ENCODE data around the gene CCNY.

GRCh38 chr10:35497909-35498308 is 161.6 kb downstream of the CCNY start:
- TF ChIP-seq, protein P1, sequence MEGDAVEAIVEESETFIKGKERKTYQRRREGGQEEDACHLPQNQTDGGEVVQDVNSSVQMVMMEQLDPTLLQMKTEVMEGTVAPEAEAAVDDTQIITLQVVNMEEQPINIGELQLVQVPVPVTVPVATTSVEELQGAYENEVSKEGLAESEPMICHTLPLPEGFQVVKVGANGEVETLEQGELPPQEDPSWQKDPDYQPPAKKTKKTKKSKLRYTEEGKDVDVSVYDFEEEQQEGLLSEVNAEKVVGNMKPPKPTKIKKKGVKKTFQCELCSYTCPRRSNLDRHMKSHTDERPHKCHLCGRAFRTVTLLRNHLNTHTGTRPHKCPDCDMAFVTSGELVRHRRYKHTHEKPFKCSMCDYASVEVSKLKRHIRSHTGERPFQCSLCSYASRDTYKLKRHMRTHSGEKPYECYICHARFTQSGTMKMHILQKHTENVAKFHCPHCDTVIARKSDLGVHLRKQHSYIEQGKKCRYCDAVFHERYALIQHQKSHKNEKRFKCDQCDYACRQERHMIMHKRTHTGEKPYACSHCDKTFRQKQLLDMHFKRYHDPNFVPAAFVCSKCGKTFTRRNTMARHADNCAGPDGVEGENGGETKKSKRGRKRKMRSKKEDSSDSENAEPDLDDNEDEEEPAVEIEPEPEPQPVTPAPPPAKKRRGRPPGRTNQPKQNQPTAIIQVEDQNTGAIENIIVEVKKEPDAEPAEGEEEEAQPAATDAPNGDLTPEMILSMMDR (IDR thresholded peaks at IDR 0.05): no peak
- no peak for TF ChIP-seq POLR2A (IDR thresholded peaks at IDR 0.05)

All from lower leg skin (tissue), 3 donors.